ENCODE measurements around the gene PRRG2.

PRRG2 gene

DNA sequence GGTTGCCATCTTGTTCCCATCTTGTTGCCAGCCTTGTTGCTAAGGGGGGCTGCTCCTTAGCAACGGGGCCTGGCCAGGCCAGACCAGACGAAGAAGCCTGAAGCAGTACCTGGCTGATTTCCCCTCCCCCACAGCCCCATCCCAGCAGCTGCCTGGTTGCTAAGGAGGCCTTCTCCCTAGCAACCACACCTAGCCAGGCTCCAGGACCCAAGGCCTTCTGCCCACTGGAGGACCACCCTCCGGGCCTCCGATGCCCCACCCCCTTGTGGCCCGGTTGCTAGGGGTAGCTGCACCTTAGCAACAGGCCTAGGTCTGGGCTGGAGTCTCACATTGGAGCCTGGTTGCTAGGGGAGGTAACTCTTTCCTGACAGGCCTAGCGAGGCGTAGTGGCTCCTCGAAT is 3.9 kb downstream of the PRRG2 start:
- H3K27me3 ChIP-seq (replicated peaks; ENCODE audit: control insufficient read depth, insufficient read depth, low read length) = no peaks in the 10 kb centered on the region
- no peaks in the 10 kb centered on the region for H3K36me3 ChIP-seq (ENCODE audit: control insufficient read depth, insufficient read depth, low read length)
- no peak for DNase-seq (ENCODE audit: extremely low read depth, insufficient read length)
- H3K4me3 ChIP-seq (replicated peaks; ENCODE audit: low read depth, low read length) = no peak overlapping the region
- TF ChIP-seq, protein P1, sequence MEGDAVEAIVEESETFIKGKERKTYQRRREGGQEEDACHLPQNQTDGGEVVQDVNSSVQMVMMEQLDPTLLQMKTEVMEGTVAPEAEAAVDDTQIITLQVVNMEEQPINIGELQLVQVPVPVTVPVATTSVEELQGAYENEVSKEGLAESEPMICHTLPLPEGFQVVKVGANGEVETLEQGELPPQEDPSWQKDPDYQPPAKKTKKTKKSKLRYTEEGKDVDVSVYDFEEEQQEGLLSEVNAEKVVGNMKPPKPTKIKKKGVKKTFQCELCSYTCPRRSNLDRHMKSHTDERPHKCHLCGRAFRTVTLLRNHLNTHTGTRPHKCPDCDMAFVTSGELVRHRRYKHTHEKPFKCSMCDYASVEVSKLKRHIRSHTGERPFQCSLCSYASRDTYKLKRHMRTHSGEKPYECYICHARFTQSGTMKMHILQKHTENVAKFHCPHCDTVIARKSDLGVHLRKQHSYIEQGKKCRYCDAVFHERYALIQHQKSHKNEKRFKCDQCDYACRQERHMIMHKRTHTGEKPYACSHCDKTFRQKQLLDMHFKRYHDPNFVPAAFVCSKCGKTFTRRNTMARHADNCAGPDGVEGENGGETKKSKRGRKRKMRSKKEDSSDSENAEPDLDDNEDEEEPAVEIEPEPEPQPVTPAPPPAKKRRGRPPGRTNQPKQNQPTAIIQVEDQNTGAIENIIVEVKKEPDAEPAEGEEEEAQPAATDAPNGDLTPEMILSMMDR (IDR thresholded peaks at IDR 0.05; ENCODE audit: insufficient read depth, low read length, poor library complexity, severe bottlenecking) = no peak

DNA sequence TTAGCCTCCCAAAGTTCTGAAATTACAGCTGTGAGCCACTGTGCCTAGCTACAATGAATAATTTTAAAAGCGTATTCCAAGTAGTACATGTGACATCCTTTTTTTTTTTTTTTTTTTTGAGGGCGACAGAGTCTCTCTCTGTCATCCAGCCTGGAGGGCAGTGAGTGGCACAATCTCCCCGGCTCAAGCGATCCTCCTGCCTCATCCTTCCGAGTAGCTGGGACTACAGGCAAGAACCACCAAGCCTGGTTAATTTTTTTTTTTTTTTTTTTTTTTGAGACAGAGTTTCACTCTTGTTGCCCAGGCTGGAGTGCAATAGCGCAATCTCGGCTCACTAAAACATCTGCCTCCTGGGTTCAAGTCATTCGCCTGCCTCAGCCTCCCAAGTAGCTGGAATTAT is 6.1 kb downstream of the PRRG2 start:
- no peak overlapping the region for H3K4me3 ChIP-seq (replicated peaks; ENCODE audit: low read depth, low read length)
- H3K27me3 ChIP-seq (replicated peaks; ENCODE audit: control insufficient read depth, insufficient read depth, low read length) = no peaks in the 10 kb centered on the region
- no peaks in the 10 kb centered on the region for H3K36me3 ChIP-seq (ENCODE audit: control insufficient read depth, insufficient read depth, low read length)
- no peak for DNase-seq (ENCODE audit: extremely low read depth, insufficient read length)
- TF ChIP-seq, protein P1 (IDR thresholded peaks at IDR 0.05; ENCODE audit: insufficient read depth, low read length, poor library complexity, severe bottlenecking) = no peak

DNA sequence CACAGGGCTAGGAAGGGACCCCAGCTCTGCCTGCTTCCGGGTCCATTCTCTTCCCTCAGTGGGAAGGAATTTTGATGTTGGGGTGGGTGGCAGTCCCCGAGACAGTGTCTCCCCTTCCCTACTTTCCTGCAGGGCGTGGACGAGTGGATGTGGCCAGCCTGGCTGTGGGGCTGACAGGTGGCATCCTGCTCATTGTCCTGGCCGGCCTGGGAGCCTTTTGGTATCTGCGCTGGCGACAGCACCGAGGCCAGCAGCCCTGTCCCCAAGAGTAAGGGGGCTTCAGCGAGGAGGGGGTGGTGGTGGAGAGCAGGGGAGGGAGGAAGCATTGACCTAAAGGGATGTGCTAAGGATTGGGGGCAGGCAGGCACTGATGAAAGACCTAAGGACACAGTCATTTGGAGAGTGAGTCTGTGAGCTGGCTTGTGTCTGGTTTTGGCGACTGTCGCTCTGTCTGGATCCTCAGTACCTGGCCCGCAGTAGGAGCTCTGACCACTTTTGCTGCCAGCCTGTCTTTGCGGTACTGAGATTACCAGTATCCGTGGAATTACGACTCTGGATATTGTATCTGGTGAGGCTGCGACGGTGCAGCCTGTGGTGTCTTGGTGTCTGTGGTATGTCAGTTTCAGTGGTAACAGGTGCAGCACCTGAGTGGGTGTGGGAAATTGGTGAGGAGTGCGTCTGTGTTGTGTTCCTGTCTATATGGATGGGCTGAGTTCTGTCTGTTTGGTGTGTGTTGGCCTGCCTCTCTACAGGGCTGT is 7.4 kb downstream of the PRRG2 start:
- Histone ChIP-seq H3K36me3 (ENCODE audit: control insufficient read depth, insufficient read depth, low read length) (no peaks in the 10 kb centered on the region), H3K27me3 (replicated peaks; ENCODE audit: control insufficient read depth, insufficient read depth, low read length) (no peaks in the 10 kb centered on the region), H3K4me3 (replicated peaks; ENCODE audit: low read depth, low read length) (no peak overlapping the region)
- TF ChIP-seq, protein P1 (IDR thresholded peaks at IDR 0.05; ENCODE audit: insufficient read depth, low read length, poor library complexity, severe bottlenecking) = no peak
- no peak for DNase-seq (ENCODE audit: extremely low read depth, insufficient read length)

DNA sequence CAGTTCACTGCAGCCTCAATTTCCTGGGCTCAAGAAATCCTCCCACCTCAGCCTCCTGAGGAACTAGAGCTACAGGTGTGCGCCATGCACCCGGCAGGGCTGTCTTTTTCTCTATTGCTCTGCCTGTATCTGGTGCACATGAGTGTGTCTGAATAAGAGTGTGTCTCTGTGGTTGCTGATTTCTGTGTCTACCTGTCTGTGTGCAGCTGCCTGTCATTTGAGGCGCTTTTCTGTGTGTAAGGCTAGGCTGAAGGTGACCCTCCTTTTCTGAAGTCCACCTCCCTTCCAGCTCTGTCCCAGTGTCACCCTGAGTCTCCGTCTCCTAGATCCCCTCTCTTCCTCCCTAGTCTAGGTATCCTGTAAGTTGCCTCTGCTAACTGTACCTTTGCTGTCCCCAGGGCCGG is 8.4 kb downstream of the PRRG2 start:
- Histone ChIP-seq H3K36me3 (ENCODE audit: control insufficient read depth, insufficient read depth, low read length) (peaks cover 2% of the 10 kb centered on the region), H3K4me3 (replicated peaks; ENCODE audit: low read depth, low read length) (no peak overlapping the region), H3K27me3 (replicated peaks; ENCODE audit: control insufficient read depth, insufficient read depth, low read length) (no peaks in the 10 kb centered on the region)
- no peak for DNase-seq (ENCODE audit: extremely low read depth, insufficient read length)
- TF ChIP-seq, protein P1 (IDR thresholded peaks at IDR 0.05; ENCODE audit: insufficient read depth, low read length, poor library complexity, severe bottlenecking) = no peak

DNA sequence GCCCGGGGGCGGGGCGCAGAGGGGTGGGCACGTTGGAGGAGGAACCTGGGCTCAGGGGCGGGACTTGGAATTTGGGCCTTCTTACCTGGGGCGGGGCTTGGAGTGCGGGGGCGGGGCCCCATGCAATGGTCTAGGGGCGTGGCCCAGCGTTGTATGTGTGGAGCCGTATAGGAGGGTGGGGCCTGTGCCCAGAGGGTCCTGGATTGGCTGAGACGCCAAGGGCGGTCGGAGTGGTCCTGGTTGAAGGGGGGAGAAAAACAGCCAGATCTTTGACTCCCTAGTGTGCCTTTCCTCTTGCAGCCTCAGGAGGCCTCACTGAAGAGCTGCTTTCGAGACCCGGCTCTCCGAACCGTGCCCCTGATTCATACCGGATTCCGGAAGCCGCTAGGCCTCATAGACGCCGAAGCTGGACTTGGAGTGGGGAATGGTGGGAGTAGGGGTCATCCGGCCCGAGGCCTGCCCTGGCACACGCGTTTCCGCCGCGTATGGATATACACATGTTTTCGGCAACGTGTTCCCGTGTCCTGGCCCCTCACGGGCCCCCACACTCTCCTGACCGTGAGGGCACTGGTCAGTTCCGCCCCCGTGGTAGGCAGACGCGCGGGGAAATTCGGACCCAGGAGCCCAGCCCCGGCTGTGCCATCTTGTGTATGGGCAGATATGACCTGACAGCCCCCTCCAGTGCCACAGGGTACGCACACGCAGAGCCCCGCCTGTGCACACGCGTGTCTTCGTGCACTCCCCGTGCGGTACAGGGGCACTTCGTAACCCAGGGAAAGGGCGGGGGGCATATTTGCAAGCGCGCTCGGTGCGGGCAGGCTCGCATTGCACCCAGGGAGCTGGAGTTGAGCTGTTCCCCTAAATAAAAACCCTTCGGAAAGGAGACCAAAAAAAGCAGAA is 9.2 kb downstream of the PRRG2 start:
- H3K4me3 ChIP-seq (replicated peaks; ENCODE audit: low read depth, low read length) = peak overlapping the region; percentile 78
- peaks cover 2% of the 10 kb centered on the region for H3K36me3 ChIP-seq (ENCODE audit: control insufficient read depth, insufficient read depth, low read length)
- peak; percentile 94 for DNase-seq (ENCODE audit: extremely low read depth, insufficient read length)
- TF ChIP-seq, protein P1 (IDR thresholded peaks at IDR 0.05; ENCODE audit: insufficient read depth, low read length, poor library complexity, severe bottlenecking) = no peak
- H3K27me3 ChIP-seq (replicated peaks; ENCODE audit: control insufficient read depth, insufficient read depth, low read length) = no peaks in the 10 kb centered on the region
